BE2C (cell line): Measurements from ENCODE around the gene TCEA3.

Experiments used
- DNase-seq: peaks from one replicate; pipeline ENCODE4 v3.0.0-alpha.2; 2020
- H3K27me3 ChIP-seq: fragments of 250-450 bp; sonication (Bioruptor Pico); 2 replicates; pipeline ENCODE4 v1.5.1; 2020; ENCODE audit warnings: mild to moderate bottlenecking
- H3K36me3 ChIP-seq: fragments of 250-450 bp; sonication (Bioruptor Pico); 2 replicates; pipeline ENCODE4 v1.5.1; 2020; ENCODE audit warnings: mild to moderate bottlenecking
- H3K4me1 ChIP-seq: fragments of 250-450 bp; sonication (Bioruptor Pico); 2 replicates; pipeline ENCODE4 v1.5.1; 2020
- H3K4me3 ChIP-seq: 2 replicates; pipeline ENCODE4 v1.5.1; 2011; ENCODE audit warnings: low read depth, low read length
- H3K9me3 ChIP-seq: fragments of 250-450 bp; sonication (Bioruptor Pico); 2 replicates; pipeline ENCODE4 v1.5.1; 2020
- CTCF ChIP-seq: IDR thresholded peaks from 2 replicates; pipeline ENCODE4 v1.5.1; 2012; ENCODE audit warnings: mild to moderate bottlenecking, low read depth, low read length

The TCEA3 gene

GRCh38 chr1:23425193-23425494 lies 596 bp upstream of the TCEA3 start:
- H3K27me3 ChIP-seq: no peaks in the 10 kb centered on the region
- peaks cover 14% of the 10 kb centered on the region for H3K4me1 ChIP-seq
- H3K9me3 ChIP-seq: no peaks in the 10 kb centered on the region
- no peak overlapping the region for H3K4me3 ChIP-seq
- no peak for TF ChIP-seq CTCF
- no peak for DNase-seq
- H3K36me3 ChIP-seq: no peaks in the 10 kb centered on the region

GRCh38 chr1:23423415-23424292 lies 894 bp downstream of the TCEA3 start:
- Histone ChIP-seq H3K9me3 (no peaks in the 10 kb centered on the region), H3K4me3 (no peak overlapping the region), H3K27me3 (no peaks in the 10 kb centered on the region), H3K36me3 (no peaks in the 10 kb centered on the region), H3K4me1 (peaks cover 14% of the 10 kb centered on the region)
- TF ChIP-seq CTCF: no peak
- peak; percentile 31 for DNase-seq

GRCh38 chr1:23422941-23423340 lies 1.6 kb downstream of the TCEA3 start:
- no peak overlapping the region for H3K4me3 ChIP-seq
- H3K4me1 ChIP-seq: peaks cover 17% of the 10 kb centered on the region
- no peak for DNase-seq
- no peaks in the 10 kb centered on the region for H3K9me3 ChIP-seq
- H3K36me3 ChIP-seq: no peaks in the 10 kb centered on the region
- no peaks in the 10 kb centered on the region for H3K27me3 ChIP-seq
- TF ChIP-seq CTCF: no peak

- no peaks in the 10 kb centered on the region for H3K36me3 ChIP-seq
- DNase-seq: peak; percentile 77
- no peaks in the 10 kb centered on the region for H3K27me3 ChIP-seq
- H3K4me3 ChIP-seq: no peak overlapping the region
- no peak for TF ChIP-seq CTCF
- H3K4me1 ChIP-seq: peaks cover 18% of the 10 kb centered on the region
- H3K9me3 ChIP-seq: no peaks in the 10 kb centered on the region
Observed at GRCh38 chr1:23422241-23422877, 2.2 kb downstream of the TCEA3 start.

GRCh38 chr1:23421753-23422240 lies 2.8 kb downstream of the TCEA3 start:
- Histone ChIP-seq H3K36me3 (no peaks in the 10 kb centered on the region), H3K4me1 (peaks cover 20% of the 10 kb centered on the region), H3K4me3 (no peak overlapping the region), H3K9me3 (no peaks in the 10 kb centered on the region), H3K27me3 (no peaks in the 10 kb centered on the region)
- TF ChIP-seq CTCF: no peak
- no peak for DNase-seq

GRCh38 chr1:23421343-23421742 lies 3.2 kb downstream of the TCEA3 start:
- Histone ChIP-seq H3K27me3 (no peaks in the 10 kb centered on the region), H3K4me1 (peaks cover 20% of the 10 kb centered on the region)

More at GRCh38 chr1:23421343-23421742, 3.2 kb downstream of the TCEA3 start:
- Histone ChIP-seq H3K36me3 (no peaks in the 10 kb centered on the region), H3K4me3 (no peak overlapping the region), H3K9me3 (no peaks in the 10 kb centered on the region)
- no peak for TF ChIP-seq CTCF
- DNase-seq: no peak
